Gastroesophageal sphincter (tissue), 4 donors: ENCODE data around the gene CCDC167. TPM values are rescaled to one million over a fixed set of nuclear protein-coding genes. Genes with fewer than 3 reads are reported as not detected.

ENCODE experiments used
- ATAC-seq: fragments of 150-250 bp; one replicate; pipeline ENCODE4 v1.9.1; 2016; ENCODE audit warnings: mild to moderate bottlenecking, moderate library complexity
- H3K27ac ChIP-seq, 4 donors: fragments of 200-600 bp; sonication (generic) in 3 of 4; 1 replicate in 3 of 4; 2 replicates in 1 of 4; pipeline ENCODE4 v1.5.1; 2016 to 2019
- H3K27me3 ChIP-seq: fragments of 200-600 bp; sonication (generic); one replicate; pipeline ENCODE4 v1.5.1; 2019
- H3K36me3 ChIP-seq, 2 donors: fragments of 200-600 bp; sonication (generic); one replicate each; pipeline ENCODE4 v1.5.1; 2019; ENCODE audit warnings: control low read depth in 1 of 2
- H3K4me1 ChIP-seq, 3 donors: fragments of 200-600 bp; sonication (generic); 1 replicate in 2 of 3; 2 replicates in 1 of 3; pipeline ENCODE4 v1.5.1; 2016 to 2019; ENCODE audit warnings: control low read depth in 2 of 3
- H3K4me3 ChIP-seq, 2 donors: fragments of 200-600 bp; sonication (generic); one replicate each; pipeline ENCODE4 v1.5.1; 2019; ENCODE audit warnings: mild to moderate bottlenecking in 1 of 2, moderate library complexity in 1 of 2
- H3K9me3 ChIP-seq, 3 donors: fragments of 200-600 bp; sonication (generic); one replicate each; pipeline ENCODE4 v1.5.1; 2017 to 2019; ENCODE audit warnings: control low read depth in 2 of 3
- CTCF ChIP-seq, 4 experiments: fragments of 200-600 bp in 2 of 4; fragments of 450-650 bp in 2 of 4; sonication (generic) in 1 of 4; IDR thresholded peaks; one replicate each; pipeline ENCODE4 v1.5.1; 2017 to 2019; ENCODE audit warnings: antibody characterized with exemption in 4 of 4, mild to moderate bottlenecking in 2 of 4, moderate library complexity in 2 of 4
- EP300 ChIP-seq: sonication (generic); formaldehyde crosslinking; IDR thresholded peaks from one replicate; pipeline ENCODE4 v1.6.1; 2017; ENCODE audit warnings: antibody characterized with exemption, mild to moderate bottlenecking
- POLR2A ChIP-seq, 2 donors: fragments of 450-650 bp; IDR thresholded peaks; one replicate each; pipeline ENCODE4 v1.6.1; 2017; ENCODE audit warnings: antibody characterized with exemption in 2 of 2, mild to moderate bottlenecking in 2 of 2, moderate library complexity in 1 of 2
- POLR2AphosphoS5 ChIP-seq: sonication (generic); formaldehyde crosslinking; IDR thresholded peaks from one replicate; pipeline ENCODE4 v1.6.1; 2017; ENCODE audit warnings: antibody characterized with exemption
- WGBS, 2 donors: methylation state at CpG; one replicate each; pipeline ENCODE4 v1.1.5; 2018; ENCODE audit warnings: low coverage in 1 of 2; 5-methylcytosine and 5-hydroxymethylcytosine counted together
- total RNA-seq, 4 donors: library from RNA; depleted of rRNA; stranded (reverse); fragments of >200 nt; gene quantifications; one replicate each; pipeline ENCODE4 v1.1.0, GENCODE V29; 2016

Gene CCDC167
- total RNA-seq, 4 donors from 2014 or later = 10.6 to 16.2 (median 14.3) TPM

- no peaks in the 10 kb centered on the region for H3K9me3 ChIP-seq
- H3K4me3 ChIP-seq = no peak overlapping the region
- no peak overlapping the region for H3K27ac ChIP-seq
- H3K4me1 ChIP-seq = no peaks in the 10 kb centered on the region
- TF ChIP-seq POLR2AphosphoS5 (no peak), POLR2A (IDR thresholded peaks at IDR 0.05) (no peak), CTCF (IDR thresholded peaks at IDR 0.05) (peak in 3 of 4 experiments; percentile 49 to 88 (median 73)), EP300 (no peak)
- ATAC-seq = peak; percentile 42
- no peaks in the 10 kb centered on the region for H3K27me3 ChIP-seq
- H3K36me3 ChIP-seq = peaks cover 0 to 72% of the 10 kb centered on the region in 2 donors
- 77% methylated on average over 2 of the region's 20 CpGs; no CpG with 5 or more reads in 1 of the 2 donors for WGBS, 2 donors
Observed at GRCh38 chr6:37483917-37484785, 15.5 kb downstream of the CCDC167 start.

- peaks cover 0 to 80% of the 10 kb centered on the region in 2 donors for H3K36me3 ChIP-seq
- no peak overlapping the region for H3K27ac ChIP-seq
- ATAC-seq = no peak
- H3K9me3 ChIP-seq = no peaks in the 10 kb centered on the region
- 83% methylated on average over 6 of the region's 11 CpGs; no CpG with 5 or more reads in 1 of the 2 donors for WGBS, 2 donors
- no peaks in the 10 kb centered on the region for H3K4me1 ChIP-seq
- H3K27me3 ChIP-seq = no peaks in the 10 kb centered on the region
- no peak overlapping the region for H3K4me3 ChIP-seq
- TF ChIP-seq POLR2A (IDR thresholded peaks at IDR 0.05) (no peak), POLR2AphosphoS5 (no peak), EP300 (no peak), CTCF (IDR thresholded peaks at IDR 0.05) (no peak)
Observed at GRCh38 chr6:37483252-37483901, 16.3 kb downstream of the CCDC167 start.

- 30 to 65% methylated on average over 1 to 2 of the region's 10 CpGs for WGBS, 2 donors
- Histone ChIP-seq H3K27me3 (no peaks in the 10 kb centered on the region), H3K27ac (no peak overlapping the region), H3K9me3 (no peaks in the 10 kb centered on the region), H3K36me3 (peaks cover 0 to 83% of the 10 kb centered on the region in 2 donors), H3K4me1 (no peaks in the 10 kb centered on the region), H3K4me3 (no peak overlapping the region)
- no peak for TF ChIP-seq POLR2A (IDR thresholded peaks at IDR 0.05)
- no peak for TF ChIP-seq CTCF (IDR thresholded peaks at IDR 0.05)
- TF ChIP-seq POLR2AphosphoS5 = no peak
- no peak for TF ChIP-seq EP300
- no peak for ATAC-seq
Observed at GRCh38 chr6:37482606-37483251, 17.0 kb downstream of the CCDC167 start.

GRCh38 chr6:37481711-37482605, 17.7 kb downstream of the CCDC167 start:
- peaks cover 0 to 91% of the 10 kb centered on the region in 2 donors for H3K36me3 ChIP-seq
- ATAC-seq = no peak
- H3K4me1 ChIP-seq = no peaks in the 10 kb centered on the region
- WGBS, 2 donors = 53 to 69% methylated on average over 7 to 10 of the region's 15 CpGs
- H3K4me3 ChIP-seq = no peak overlapping the region
- TF ChIP-seq CTCF (IDR thresholded peaks at IDR 0.05) = no peak
- no peak for TF ChIP-seq POLR2A (IDR thresholded peaks at IDR 0.05)
- no peak for TF ChIP-seq POLR2AphosphoS5
- TF ChIP-seq EP300 = no peak
- H3K9me3 ChIP-seq = no peaks in the 10 kb centered on the region
- H3K27me3 ChIP-seq = no peaks in the 10 kb centered on the region
- no peak overlapping the region for H3K27ac ChIP-seq
